ENCODE data around the gene CDX2.

Gene CDX2

DNA sequence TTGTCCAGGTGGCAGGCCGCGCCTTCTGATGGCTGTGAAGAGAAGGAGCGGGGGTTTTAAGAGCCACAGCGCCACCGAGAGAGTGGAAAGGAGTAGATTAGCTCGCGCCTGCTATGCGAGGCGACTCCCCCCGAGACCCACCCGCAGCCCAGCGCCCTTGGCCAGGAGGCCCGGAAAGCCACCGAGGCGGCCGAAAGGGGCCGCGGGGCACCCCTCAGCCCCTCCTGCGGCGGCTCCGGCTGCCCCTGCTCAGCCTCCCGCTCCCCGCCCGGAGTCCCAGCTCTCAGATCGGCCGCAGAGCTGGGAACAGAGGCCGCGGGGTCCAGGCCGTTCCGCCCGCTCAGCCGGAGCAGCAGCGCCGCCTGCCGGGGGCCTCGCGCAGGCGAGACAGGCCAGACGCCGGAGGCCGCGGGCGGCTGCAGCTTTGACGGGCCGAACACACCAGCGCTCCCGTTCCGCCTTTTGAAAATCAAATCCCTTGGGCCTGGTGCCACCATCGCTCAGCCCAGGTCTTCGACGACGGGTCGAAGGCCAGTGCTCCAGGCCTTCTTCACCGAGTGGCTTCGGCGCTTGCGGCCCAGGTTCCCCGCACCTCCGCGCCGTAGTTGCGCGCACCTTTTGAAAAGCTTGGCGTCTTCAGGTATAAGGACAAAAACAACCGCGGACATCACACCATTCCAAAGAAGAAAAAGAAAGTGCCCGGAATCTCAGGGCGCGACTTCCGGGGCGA lies 15.3 kb downstream of the CDX2 start:
- TF ChIP-seq CTCF (IDR thresholded peaks at IDR 0.05; ENCODE audit: insufficient read depth, low read length) (peak; percentile 91), GABPA (IDR thresholded peaks at IDR 0.05; ENCODE audit: low read depth) (no peak)
- Histone ChIP-seq H3K27ac (replicated peaks) (no peak overlapping the region), H3K4me3 (replicated peaks; ENCODE audit: insufficient read depth, low read length) (peak overlapping the region; percentile 54), H3K27me3 (ENCODE audit: insufficient read depth, poor library complexity, severe bottlenecking) (peaks cover 26% of the 10 kb centered on the region)
- DNase-seq (ENCODE audit: low read depth in 1 of 2, low spot score in 1 of 2) = peak; percentile 50 to 83

- H3K4me3 ChIP-seq (replicated peaks; ENCODE audit: insufficient read depth, low read length) = peak overlapping the region; percentile 54
- H3K27ac ChIP-seq (replicated peaks) = no peak overlapping the region
- peak in 1 of 2 experiments; percentile 39 for DNase-seq (ENCODE audit: low read depth in 1 of 2, low spot score in 1 of 2)
- TF ChIP-seq GABPA (IDR thresholded peaks at IDR 0.05; ENCODE audit: low read depth) (no peak; the same call in 1 of the 2 replicates), REST (IDR thresholded peaks at IDR 0.05; ENCODE audit: insufficient replicate concordance, low read depth) (no peak), CTCF (IDR thresholded peaks at IDR 0.05; ENCODE audit: insufficient read depth, low read length) (no peak), SPI1 (IDR thresholded peaks at IDR 0.05; ENCODE audit: borderline replicate concordance, low read depth) (no peak), POLR2AphosphoS5 (IDR thresholded peaks at IDR 0.05; ENCODE audit: low read depth) (no peak; the same call in 1 of the 2 replicates)
- peaks cover 26% of the 10 kb centered on the region for H3K27me3 ChIP-seq (ENCODE audit: insufficient read depth, poor library complexity, severe bottlenecking)
Observed at GRCh38 chr13:27952876-27953675, 16.0 kb downstream of the CDX2 start.

DNA sequence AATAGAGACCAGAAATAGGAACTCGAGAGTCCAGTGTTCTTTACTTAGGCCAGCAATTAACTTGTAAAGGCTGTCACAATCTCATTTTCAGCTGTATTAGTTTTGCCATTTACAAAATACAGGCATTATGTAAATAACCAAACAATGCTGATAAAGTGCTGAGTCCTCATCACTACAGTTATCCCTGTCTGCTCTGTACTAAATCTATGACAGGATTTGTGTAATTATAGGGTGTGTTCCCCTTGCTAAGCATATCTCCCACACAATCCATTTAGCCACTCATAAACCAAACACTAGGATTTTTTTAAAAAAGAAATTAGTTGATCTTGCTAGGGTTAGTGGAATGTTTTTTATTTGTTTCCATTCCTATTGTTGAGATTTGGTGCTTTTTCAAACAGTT lies 26.1 kb downstream of the CDX2 start:
- H3K27ac ChIP-seq (replicated peaks) = no peak overlapping the region
- peaks cover 9% of the 10 kb centered on the region for H3K27me3 ChIP-seq (ENCODE audit: insufficient read depth, poor library complexity, severe bottlenecking)
- no peak for DNase-seq (ENCODE audit: low read depth in 1 of 2, low spot score in 1 of 2)
- H3K4me3 ChIP-seq (replicated peaks; ENCODE audit: insufficient read depth, low read length) = no peak overlapping the region
- no peak for TF ChIP-seq REST (IDR thresholded peaks at IDR 0.05; ENCODE audit: insufficient replicate concordance, low read depth)
- TF ChIP-seq POLR2AphosphoS5 (IDR thresholded peaks at IDR 0.05; ENCODE audit: low read depth) = no peak
- TF ChIP-seq GABPA (IDR thresholded peaks at IDR 0.05; ENCODE audit: low read depth) = no peak
- TF ChIP-seq CTCF (IDR thresholded peaks at IDR 0.05; ENCODE audit: insufficient read depth, low read length) = no peak
